ENCODE measurements around the gene RTRAF. TPM values are rescaled to one million over a fixed set of nuclear protein-coding genes. Genes with fewer than 3 reads are reported as not detected.

RTRAF gene
- total and polyA plus RNA-seq, 2 experiments from 2014 or later, result 150 to 729 TPM

DNA sequence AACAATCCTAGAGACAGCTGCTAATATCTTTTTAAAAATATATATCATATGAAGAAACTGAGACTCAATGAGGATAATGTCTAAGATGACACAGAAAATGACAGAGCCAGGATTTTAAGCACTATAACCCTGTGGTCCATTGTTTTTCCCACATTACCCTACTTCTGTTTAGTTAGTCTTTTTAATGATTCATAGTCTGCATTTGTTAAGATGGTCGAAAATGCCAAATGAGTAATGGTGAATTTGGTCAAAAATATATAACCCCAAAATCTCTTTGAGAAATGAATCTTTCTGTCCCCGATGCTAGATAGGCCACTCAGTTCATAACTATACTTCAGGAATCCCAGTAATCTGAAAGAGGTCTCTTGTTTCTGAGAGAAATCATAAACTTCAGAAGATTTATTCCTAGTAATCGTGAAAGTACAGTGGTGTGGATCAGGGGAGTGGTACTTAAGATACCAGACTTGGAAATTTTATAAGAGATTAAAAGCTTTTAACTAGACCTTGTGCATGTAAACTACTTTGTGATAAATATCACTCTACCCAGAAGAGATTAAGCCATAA is 10.8 kb downstream of the RTRAF start (continued):
- TF ChIP-seq, protein P1, sequence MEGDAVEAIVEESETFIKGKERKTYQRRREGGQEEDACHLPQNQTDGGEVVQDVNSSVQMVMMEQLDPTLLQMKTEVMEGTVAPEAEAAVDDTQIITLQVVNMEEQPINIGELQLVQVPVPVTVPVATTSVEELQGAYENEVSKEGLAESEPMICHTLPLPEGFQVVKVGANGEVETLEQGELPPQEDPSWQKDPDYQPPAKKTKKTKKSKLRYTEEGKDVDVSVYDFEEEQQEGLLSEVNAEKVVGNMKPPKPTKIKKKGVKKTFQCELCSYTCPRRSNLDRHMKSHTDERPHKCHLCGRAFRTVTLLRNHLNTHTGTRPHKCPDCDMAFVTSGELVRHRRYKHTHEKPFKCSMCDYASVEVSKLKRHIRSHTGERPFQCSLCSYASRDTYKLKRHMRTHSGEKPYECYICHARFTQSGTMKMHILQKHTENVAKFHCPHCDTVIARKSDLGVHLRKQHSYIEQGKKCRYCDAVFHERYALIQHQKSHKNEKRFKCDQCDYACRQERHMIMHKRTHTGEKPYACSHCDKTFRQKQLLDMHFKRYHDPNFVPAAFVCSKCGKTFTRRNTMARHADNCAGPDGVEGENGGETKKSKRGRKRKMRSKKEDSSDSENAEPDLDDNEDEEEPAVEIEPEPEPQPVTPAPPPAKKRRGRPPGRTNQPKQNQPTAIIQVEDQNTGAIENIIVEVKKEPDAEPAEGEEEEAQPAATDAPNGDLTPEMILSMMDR (conservative IDR thresholded peaks at IDR 0.05; ENCODE audit: low read depth in 2 of 2), result no peak
- no peak for TF ChIP-seq ZNF331 (CRISPR knock-in tag; IDR thresholded peaks at IDR 0.05; ENCODE audit: low read depth)
- no peak for TF ChIP-seq POLR2AphosphoS5 (IDR thresholded peaks at IDR 0.05; ENCODE audit: low read depth)

DNA sequence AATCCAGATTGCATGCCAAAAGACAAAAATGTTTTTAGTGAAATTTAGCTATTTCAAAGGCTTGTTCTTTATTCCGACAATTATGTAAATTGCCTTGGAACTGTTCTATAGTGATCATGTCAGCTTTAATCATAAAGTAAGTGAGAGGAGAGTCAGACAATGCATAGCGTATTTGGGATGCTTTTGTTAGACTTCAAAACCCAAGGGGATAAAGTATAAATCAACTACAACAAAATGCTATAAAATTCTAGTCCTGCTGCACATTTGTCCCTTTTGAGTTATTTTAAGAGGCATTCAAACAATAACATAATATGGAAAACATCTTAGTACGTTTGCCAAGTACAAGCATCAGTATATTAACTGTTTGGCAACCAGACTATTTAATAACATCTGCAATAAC is 11.3 kb downstream of the RTRAF start:
- Mint-ChIP-seq H3K27me3 (ENCODE audit: insufficient read depth, low read depth, poor library complexity) (peaks cover 3% of the 10 kb centered on the region), H3K9me3 (no peaks in the 10 kb centered on the region), H3K4me1 (no peaks in the 10 kb centered on the region; the same call in 2 of the 3 replicates), H3K27ac (no peak overlapping the region), H3K4me3 (no peak overlapping the region), H3K36me3 (ENCODE audit: low read depth) (peaks cover 85% of the 10 kb centered on the region)
- no peak overlapping the region for H2AFZ ChIP-seq
- no peak overlapping the region for H3K4me2 ChIP-seq
- no peak overlapping the region for H3K4me3 ChIP-seq
- no peaks in the 10 kb centered on the region for H3F3A ChIP-seq (replicated peaks; ENCODE audit: low read depth)
- no peaks in the 10 kb centered on the region for H3K9me2 ChIP-seq (ENCODE audit: insufficient read depth)
- H3K27ac ChIP-seq (ENCODE audit: low read depth), result no peak overlapping the region
- TF ChIP-seq EZH2 (IDR thresholded peaks at IDR 0.05; ENCODE audit: low read depth, unreplicated experiment), result no peak
- no peak for TF ChIP-seq NANOG (IDR thresholded peaks at IDR 0.05; ENCODE audit: borderline replicate concordance)
- TF ChIP-seq, protein P1 (conservative IDR thresholded peaks at IDR 0.05; ENCODE audit: low read depth in 2 of 2), result no peak
- TF ChIP-seq, protein P2, sequence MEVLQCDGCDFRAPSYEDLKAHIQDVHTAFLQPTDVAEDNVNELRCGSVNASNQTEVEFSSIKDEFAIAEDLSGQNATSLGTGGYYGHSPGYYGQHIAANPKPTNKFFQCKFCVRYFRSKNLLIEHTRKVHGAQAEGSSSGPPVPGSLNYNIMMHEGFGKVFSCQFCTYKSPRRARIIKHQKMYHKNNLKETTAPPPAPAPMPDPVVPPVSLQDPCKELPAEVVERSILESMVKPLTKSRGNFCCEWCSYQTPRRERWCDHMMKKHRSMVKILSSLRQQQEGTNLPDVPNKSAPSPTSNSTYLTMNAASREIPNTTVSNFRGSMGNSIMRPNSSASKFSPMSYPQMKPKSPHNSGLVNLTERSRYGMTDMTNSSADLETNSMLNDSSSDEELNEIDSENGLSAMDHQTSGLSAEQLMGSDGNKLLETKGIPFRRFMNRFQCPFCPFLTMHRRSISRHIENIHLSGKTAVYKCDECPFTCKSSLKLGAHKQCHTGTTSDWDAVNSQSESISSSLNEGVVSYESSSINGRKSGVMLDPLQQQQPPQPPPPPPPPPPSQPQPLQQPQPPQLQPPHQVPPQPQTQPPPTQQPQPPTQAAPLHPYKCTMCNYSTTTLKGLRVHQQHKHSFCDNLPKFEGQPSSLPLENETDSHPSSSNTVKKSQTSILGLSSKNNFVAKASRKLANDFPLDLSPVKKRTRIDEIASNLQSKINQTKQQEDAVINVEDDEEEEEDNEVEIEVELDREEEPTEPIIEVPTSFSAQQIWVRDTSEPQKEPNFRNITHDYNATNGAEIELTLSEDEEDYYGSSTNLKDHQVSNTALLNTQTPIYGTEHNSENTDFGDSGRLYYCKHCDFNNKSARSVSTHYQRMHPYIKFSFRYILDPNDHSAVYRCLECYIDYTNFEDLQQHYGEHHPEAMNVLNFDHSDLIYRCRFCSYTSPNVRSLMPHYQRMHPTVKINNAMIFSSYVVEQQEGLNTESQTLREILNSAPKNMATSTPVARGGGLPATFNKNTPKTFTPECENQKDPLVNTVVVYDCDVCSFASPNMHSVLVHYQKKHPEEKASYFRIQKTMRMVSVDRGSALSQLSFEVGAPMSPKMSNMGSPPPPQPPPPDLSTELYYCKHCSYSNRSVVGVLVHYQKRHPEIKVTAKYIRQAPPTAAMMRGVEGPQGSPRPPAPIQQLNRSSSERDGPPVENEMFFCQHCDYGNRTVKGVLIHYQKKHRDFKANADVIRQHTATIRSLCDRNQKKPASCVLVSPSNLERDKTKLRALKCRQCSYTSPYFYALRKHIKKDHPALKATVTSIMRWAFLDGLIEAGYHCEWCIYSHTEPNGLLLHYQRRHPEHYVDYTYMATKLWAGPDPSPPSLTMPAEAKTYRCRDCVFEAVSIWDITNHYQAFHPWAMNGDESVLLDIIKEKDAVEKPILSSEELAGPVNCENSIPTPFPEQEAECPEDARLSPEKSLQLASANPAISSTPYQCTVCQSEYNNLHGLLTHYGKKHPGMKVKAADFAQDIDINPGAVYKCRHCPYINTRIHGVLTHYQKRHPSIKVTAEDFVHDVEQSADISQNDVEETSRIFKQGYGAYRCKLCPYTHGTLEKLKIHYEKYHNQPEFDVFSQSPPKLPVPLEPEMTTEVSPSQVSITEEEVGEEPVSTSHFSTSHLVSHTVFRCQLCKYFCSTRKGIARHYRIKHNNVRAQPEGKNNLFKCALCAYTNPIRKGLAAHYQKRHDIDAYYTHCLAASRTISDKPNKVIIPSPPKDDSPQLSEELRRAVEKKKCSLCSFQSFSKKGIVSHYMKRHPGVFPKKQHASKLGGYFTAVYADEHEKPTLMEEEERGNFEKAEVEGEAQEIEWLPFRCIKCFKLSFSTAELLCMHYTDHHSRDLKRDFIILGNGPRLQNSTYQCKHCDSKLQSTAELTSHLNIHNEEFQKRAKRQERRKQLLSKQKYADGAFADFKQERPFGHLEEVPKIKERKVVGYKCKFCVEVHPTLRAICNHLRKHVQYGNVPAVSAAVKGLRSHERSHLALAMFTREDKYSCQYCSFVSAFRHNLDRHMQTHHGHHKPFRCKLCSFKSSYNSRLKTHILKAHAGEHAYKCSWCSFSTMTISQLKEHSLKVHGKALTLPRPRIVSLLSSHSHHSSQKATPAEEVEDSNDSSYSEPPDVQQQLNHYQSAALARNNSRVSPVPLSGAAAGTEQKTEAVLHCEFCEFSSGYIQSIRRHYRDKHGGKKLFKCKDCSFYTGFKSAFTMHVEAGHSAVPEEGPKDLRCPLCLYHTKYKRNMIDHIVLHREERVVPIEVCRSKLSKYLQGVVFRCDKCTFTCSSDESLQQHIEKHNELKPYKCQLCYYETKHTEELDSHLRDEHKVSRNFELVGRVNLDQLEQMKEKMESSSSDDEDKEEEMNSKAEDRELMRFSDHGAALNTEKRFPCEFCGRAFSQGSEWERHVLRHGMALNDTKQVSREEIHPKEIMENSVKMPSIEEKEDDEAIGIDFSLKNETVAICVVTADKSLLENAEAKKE (CRISPR knock-in tag; IDR thresholded peaks at IDR 0.05), result no peak
- no peak for TF ChIP-seq CREB1 (CRISPR knock-in tag; IDR thresholded peaks at IDR 0.05; ENCODE audit: low read depth)
- TF ChIP-seq, protein P3, sequence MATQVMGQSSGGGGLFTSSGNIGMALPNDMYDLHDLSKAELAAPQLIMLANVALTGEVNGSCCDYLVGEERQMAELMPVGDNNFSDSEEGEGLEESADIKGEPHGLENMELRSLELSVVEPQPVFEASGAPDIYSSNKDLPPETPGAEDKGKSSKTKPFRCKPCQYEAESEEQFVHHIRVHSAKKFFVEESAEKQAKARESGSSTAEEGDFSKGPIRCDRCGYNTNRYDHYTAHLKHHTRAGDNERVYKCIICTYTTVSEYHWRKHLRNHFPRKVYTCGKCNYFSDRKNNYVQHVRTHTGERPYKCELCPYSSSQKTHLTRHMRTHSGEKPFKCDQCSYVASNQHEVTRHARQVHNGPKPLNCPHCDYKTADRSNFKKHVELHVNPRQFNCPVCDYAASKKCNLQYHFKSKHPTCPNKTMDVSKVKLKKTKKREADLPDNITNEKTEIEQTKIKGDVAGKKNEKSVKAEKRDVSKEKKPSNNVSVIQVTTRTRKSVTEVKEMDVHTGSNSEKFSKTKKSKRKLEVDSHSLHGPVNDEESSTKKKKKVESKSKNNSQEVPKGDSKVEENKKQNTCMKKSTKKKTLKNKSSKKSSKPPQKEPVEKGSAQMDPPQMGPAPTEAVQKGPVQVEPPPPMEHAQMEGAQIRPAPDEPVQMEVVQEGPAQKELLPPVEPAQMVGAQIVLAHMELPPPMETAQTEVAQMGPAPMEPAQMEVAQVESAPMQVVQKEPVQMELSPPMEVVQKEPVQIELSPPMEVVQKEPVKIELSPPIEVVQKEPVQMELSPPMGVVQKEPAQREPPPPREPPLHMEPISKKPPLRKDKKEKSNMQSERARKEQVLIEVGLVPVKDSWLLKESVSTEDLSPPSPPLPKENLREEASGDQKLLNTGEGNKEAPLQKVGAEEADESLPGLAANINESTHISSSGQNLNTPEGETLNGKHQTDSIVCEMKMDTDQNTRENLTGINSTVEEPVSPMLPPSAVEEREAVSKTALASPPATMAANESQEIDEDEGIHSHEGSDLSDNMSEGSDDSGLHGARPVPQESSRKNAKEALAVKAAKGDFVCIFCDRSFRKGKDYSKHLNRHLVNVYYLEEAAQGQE (IDR thresholded peaks at IDR 0.05; ENCODE audit: unreplicated experiment), result no peak
- no peak for TF ChIP-seq ZNF331 (CRISPR knock-in tag; IDR thresholded peaks at IDR 0.05; ENCODE audit: low read depth)
- H4K20me1 ChIP-seq (replicated peaks; ENCODE audit: insufficient read depth), result 0 out of 2 replicates have a peak, but pooled peaks cover 8% of the 10 kb centered on the region
- peaks cover 60% of the 10 kb centered on the region for H3K36me3 ChIP-seq (ENCODE audit: insufficient read depth)
- no peaks in the 10 kb centered on the region for H3K27me3 ChIP-seq (ENCODE audit: insufficient read depth)
- H3K4me1 ChIP-seq (ENCODE audit: insufficient read depth), result peaks cover under 1% of the 10 kb centered on the region
- ATAC-seq (no peak), DNase-seq (ENCODE audit: low spot score) (no peak)
- peaks cover 32% of the 10 kb centered on the region for H3K79me2 ChIP-seq (replicated peaks; ENCODE audit: insufficient read depth)
